Lower lobe of right lung (tissue), 2 donors: ENCODE measurements around the gene RSRP1. TPM values are rescaled to one million over a fixed set of nuclear protein-coding genes. Genes with fewer than 3 reads are reported as not detected.

Experiments
- ATAC-seq, 2 donors: fragments of 200-7000 bp; cut with Tn5 transposase; one replicate each; pipeline ENCODE4 v1.9.1; 2020 to 2022; ENCODE audit warnings: mild to moderate bottlenecking in 2 of 2, moderate library complexity in 2 of 2
- DNase-seq: peaks from one replicate; pipeline ENCODE4 v3.0.0-alpha.2; 2020
- H3K27ac ChIP-seq: fragments of 200-600 bp; one replicate; pipeline ENCODE4 v1.8.0; 2022
- H3K27me3 ChIP-seq: fragments of 200-600 bp; one replicate; pipeline ENCODE4 v1.8.0; 2022; ENCODE audit warnings: low read depth
- H3K36me3 ChIP-seq: fragments of 200-600 bp; one replicate; pipeline ENCODE4 v1.8.0; 2022; ENCODE audit warnings: mild to moderate bottlenecking
- H3K4me1 ChIP-seq: fragments of 200-600 bp; one replicate; pipeline ENCODE4 v1.8.0; 2022
- H3K4me3 ChIP-seq: fragments of 200-600 bp; one replicate; pipeline ENCODE4 v1.8.0; 2022; ENCODE audit warnings: mild to moderate bottlenecking
- H3K9me3 ChIP-seq: fragments of 200-600 bp; one replicate; pipeline ENCODE4 v1.8.0; 2022
- intact Hi-C: fragments of 100-400 bp; cut with DNase I; formaldehyde crosslinking; loops from one replicate; pipeline ENCODE4 v1.11.0; 2022
- total RNA-seq: library from RNA; stranded (reverse); fragmentation: NEBNext Ultra II Directional; extraction: Animal tissue kit (Norgen Biotek cat#: 25700); gene quantifications from one replicate; pipeline ENCODE4 v1.2.1, GENCODE V29; 2021
- TF ChIP-seq, protein P1 (sequence below): fragments of 200-600 bp; IDR thresholded peaks from one replicate; pipeline ENCODE4 v1.8.0; 2022; ENCODE audit warnings: antibody characterized with exemption, mild to moderate bottlenecking
- donor health status: DM: no; HTN: yes; CAD: no; lungs with severe emphysema.

RSRP1 gene
- total RNA-seq, 1 donor from 2014 or later, result 145 TPM

DNA sequence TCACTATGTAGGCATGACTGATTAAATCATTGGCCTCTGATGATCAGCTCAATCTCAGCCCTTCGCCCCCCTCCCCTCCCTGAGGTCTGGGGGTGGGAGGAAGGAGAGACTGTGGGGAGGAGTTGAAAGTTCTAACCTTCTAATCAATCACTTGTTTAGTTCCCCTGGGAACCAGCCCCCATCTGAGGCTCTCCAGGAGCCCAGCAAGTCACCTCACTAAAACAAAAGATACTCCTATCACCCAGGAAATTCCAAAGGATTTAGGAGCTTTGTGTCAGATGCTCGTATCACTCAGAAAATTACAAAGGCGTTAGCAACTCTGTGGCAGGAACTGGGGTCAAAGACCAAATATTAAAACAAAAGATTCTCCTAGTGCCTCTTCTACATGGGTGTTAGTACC lies 36.5 kb downstream of the RSRP1 start:
- Histone ChIP-seq H3K9me3 (no peaks in the 10 kb centered on the region), H3K4me3 (no peak overlapping the region), H3K4me1 (no peaks in the 10 kb centered on the region), H3K27me3 (no peaks in the 10 kb centered on the region), H3K36me3 (no peaks in the 10 kb centered on the region), H3K27ac (no peak overlapping the region)
- intact Hi-C loops, result no loop called here
- DNase-seq, result no peak
- no peak for ATAC-seq
- TF ChIP-seq, protein P1, sequence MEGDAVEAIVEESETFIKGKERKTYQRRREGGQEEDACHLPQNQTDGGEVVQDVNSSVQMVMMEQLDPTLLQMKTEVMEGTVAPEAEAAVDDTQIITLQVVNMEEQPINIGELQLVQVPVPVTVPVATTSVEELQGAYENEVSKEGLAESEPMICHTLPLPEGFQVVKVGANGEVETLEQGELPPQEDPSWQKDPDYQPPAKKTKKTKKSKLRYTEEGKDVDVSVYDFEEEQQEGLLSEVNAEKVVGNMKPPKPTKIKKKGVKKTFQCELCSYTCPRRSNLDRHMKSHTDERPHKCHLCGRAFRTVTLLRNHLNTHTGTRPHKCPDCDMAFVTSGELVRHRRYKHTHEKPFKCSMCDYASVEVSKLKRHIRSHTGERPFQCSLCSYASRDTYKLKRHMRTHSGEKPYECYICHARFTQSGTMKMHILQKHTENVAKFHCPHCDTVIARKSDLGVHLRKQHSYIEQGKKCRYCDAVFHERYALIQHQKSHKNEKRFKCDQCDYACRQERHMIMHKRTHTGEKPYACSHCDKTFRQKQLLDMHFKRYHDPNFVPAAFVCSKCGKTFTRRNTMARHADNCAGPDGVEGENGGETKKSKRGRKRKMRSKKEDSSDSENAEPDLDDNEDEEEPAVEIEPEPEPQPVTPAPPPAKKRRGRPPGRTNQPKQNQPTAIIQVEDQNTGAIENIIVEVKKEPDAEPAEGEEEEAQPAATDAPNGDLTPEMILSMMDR, result no peak

DNA sequence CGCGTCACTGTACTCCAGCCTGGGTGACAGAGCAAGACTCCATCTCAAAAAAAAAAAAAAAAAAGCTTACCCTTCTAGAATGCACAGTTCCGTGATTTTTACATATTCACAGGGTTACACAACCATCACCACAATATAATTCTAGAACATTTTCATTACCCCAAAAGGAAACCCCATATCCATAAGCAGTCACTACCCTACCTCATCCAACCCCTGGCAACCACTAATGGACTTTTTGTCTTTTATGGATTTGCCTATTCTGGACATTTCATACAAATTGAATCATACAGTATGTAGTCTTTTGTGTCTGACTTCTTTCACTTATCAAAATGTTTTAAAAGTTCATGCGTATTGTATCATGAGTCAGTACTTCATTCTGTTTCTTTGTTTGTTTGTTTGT lies 37.7 kb downstream of the RSRP1 start:
- H3K4me3 ChIP-seq, result no peak overlapping the region
- intact Hi-C loops, result loop anchor here (10.0 kb wide), 1 partner anchor 365 kb away; no protein-coding TSS in a partner anchor

DNA sequence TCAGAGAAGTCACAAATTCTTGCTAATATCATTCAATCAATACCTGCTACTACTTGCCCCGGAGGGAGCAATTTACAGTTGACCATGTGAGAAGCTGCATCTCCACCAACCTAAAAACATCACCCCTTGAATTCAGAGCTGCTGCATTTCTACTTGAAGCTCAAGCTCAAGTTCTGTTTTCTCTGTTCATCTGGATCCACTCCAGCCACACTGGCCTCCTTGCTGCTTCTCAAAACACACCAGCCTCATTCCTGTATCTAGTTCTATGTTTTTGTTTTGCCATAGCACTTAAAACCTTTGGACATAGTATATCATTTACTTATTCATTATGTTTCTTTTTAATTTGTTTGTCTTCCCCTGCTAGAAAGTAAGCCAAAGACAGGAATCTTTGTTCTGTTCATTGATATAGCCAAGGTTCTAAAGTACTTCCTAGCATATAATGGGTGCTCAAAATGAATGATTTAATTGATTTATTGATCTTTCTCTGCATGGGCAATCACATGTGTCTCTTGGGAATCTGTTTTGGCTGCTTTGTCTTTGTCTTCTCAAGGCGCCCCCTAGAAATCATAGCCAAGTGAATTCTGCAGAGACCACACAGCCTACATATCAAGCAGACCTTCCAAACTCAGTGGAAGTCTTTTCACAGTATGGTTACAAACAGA lies 38.6 kb downstream of the RSRP1 start:
- intact Hi-C loops, result loop anchor here (10.0 kb wide), 1 partner anchor 364 kb away; no protein-coding TSS in a partner anchor
- ATAC-seq, result no peak
- DNase-seq, result no peak
- H3K27me3 ChIP-seq, result no peaks in the 10 kb centered on the region
- H3K4me3 ChIP-seq, result no peak overlapping the region
- H3K4me1 ChIP-seq, result no peaks in the 10 kb centered on the region
- H3K27ac ChIP-seq, result no peak overlapping the region
- H3K9me3 ChIP-seq, result no peaks in the 10 kb centered on the region
- H3K36me3 ChIP-seq, result no peaks in the 10 kb centered on the region
- TF ChIP-seq, protein P1, result no peak

More for the DNA sequence above, 37.7 kb downstream of the RSRP1 start:
- H3K4me1 ChIP-seq, result no peaks in the 10 kb centered on the region
- TF ChIP-seq, protein P1, result no peak
- H3K27ac ChIP-seq, result no peak overlapping the region
- no peaks in the 10 kb centered on the region for H3K27me3 ChIP-seq
- no peak for ATAC-seq
- DNase-seq, result no peak
- no peaks in the 10 kb centered on the region for H3K36me3 ChIP-seq
- no peaks in the 10 kb centered on the region for H3K9me3 ChIP-seq

DNA sequence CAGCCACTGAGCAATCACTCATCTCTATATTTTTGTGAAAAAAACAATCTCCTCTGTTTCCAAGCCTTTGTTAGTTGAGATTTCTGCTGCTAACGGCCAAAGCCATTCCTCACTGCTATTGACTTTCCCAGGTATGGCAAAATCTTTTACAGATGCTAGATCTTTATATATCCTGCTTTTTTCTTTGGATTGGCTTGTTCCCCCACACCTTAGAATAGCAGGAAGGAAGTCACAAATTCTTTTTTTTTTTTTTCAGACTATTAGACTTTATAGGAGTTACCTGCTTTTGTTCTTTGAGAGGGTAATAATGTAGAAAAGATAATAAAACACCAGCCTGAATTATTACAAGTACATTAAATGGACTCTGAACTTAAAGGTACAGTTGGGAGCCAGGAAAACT lies 39.2 kb downstream of the RSRP1 start:
- no peaks in the 10 kb centered on the region for H3K27me3 ChIP-seq
- H3K36me3 ChIP-seq, result no peaks in the 10 kb centered on the region
- H3K27ac ChIP-seq, result no peak overlapping the region
- ATAC-seq, result no peak
- intact Hi-C loops, result loop anchor here (10.0 kb wide), 1 partner anchor 363 kb away; no protein-coding TSS in a partner anchor
- H3K9me3 ChIP-seq, result no peaks in the 10 kb centered on the region
- H3K4me1 ChIP-seq, result no peaks in the 10 kb centered on the region
- DNase-seq, result no peak
- TF ChIP-seq, protein P1, result no peak
- no peak overlapping the region for H3K4me3 ChIP-seq

DNA sequence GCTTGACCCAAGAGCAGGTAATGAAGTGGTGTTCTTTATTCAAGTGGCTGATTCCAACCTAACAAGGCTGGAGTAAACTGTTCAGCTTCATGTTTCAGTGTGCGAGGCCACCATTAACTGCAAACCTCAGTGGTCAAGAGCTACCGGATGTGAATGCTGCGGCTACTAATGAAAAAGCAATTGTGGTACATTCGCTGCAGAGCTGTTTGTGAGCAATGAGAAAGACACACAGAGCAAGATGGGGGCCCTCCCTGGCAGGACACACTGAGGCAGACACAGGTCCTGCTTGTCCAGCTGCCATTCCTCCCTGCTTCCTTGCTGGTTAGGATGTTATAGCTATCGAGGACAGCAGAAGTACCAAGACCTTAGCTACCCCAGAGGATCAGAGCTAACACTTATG lies 41.1 kb downstream of the RSRP1 start:
- Histone ChIP-seq H3K9me3 (no peaks in the 10 kb centered on the region), H3K4me3 (no peak overlapping the region), H3K36me3 (no peaks in the 10 kb centered on the region), H3K27me3 (no peaks in the 10 kb centered on the region), H3K4me1 (no peaks in the 10 kb centered on the region), H3K27ac (no peak overlapping the region)
- ATAC-seq, result no peak
- TF ChIP-seq, protein P1, result no peak
- intact Hi-C loops, result loop anchor here (10.0 kb wide), 1 partner anchor 361 kb away; no protein-coding TSS in a partner anchor
- DNase-seq, result no peak
